Endodermal cell (in vitro differentiated cells): ENCODE data around the gene KRTAP5-6. TPM values are rescaled to one million over a fixed set of nuclear protein-coding genes. Genes with fewer than 3 reads are reported as not detected.

ENCODE experiments used
- DNase-seq: peaks from one replicate; pipeline ENCODE4 v3.0.0-alpha.2; 2017
- H3K27ac ChIP-seq: 2 replicates; pipeline ENCODE4 v1.5.1; 2013; ENCODE audit warnings: mild to moderate bottlenecking, low read depth, low read length, moderate library complexity
- H3K27me3 ChIP-seq: 2 replicates; pipeline ENCODE4 v1.6.1; 2013; ENCODE audit warnings: mild to moderate bottlenecking, low read length, moderate library complexity; ENCODE audit not compliant: insufficient read depth, control insufficient read depth, poor library complexity, severe bottlenecking
- H3K36me3 ChIP-seq: 2 replicates; pipeline ENCODE4 v1.7.0; 2013; ENCODE audit warnings: mild to moderate bottlenecking, low read length, moderate library complexity; ENCODE audit not compliant: control insufficient read depth, insufficient read depth
- H3K4me1 ChIP-seq: one replicate; pipeline ENCODE4 v1.7.0; 2013; ENCODE audit warnings: low read length; ENCODE audit not compliant: control insufficient read depth, insufficient read depth
- H3K4me3 ChIP-seq: 2 replicates; pipeline ENCODE4 v1.5.1; 2013; ENCODE audit warnings: mild to moderate bottlenecking, low read length, moderate library complexity
- H3K9ac ChIP-seq: 2 replicates; pipeline ENCODE4 v1.6.1; 2013; ENCODE audit warnings: mild to moderate bottlenecking, low read length, moderate library complexity; ENCODE audit not compliant: poor library complexity, severe bottlenecking; ENCODE audit errors: extremely low read depth
- H3K9me3 ChIP-seq: 2 replicates; pipeline ENCODE4 v1.6.1; 2013; ENCODE audit warnings: mild to moderate bottlenecking, low read length, moderate library complexity; ENCODE audit not compliant: control insufficient read depth
- H3K27ac Mint-ChIP-seq: 2 replicates; pipeline ENCODE4 v1.8.0; 2020; ENCODE audit warnings: mixed read lengths
- H3K27me3 Mint-ChIP-seq: 2 replicates; pipeline ENCODE4 v1.8.0; 2021; ENCODE audit warnings: mild to moderate bottlenecking, mixed read lengths; ENCODE audit not compliant: insufficient read depth
- H3K36me3 Mint-ChIP-seq: 2 replicates; pipeline ENCODE4 v1.8.0; 2020; ENCODE audit warnings: low read depth, mixed read lengths
- H3K4me1 Mint-ChIP-seq: 2 replicates; pipeline ENCODE4 v1.8.0; 2020; ENCODE audit warnings: mixed read lengths
- H3K4me3 Mint-ChIP-seq: 2 replicates; pipeline ENCODE4 v1.8.0; 2020; ENCODE audit warnings: mild to moderate bottlenecking, moderate library complexity, mixed read lengths
- H3K9me3 Mint-ChIP-seq: 2 replicates; pipeline ENCODE4 v1.8.0; 2020; ENCODE audit warnings: mild to moderate bottlenecking, mixed read lengths
- WGBS, 2 experiments: methylation state at CpG; one replicate each; pipeline versions ENCODE4 v1.1.5 to v1.1.7; 2013; ENCODE audit warnings: missing lambda C conversion rate in 2 of 2, mixed read lengths in 1 of 2; ENCODE audit not compliant: insufficient coverage in 1 of 2, insufficient read length in 1 of 2; 5-methylcytosine and 5-hydroxymethylcytosine counted together
- total RNA-seq, 2 donors: library from RNA; stranded (reverse); fragmentation: NEBNext Ultra II Directional in 1 of 2; extraction: Animal tissue kit (Norgen Biotek cat#: 25700) in 1 of 2; gene quantifications; 2 replicates in 1 of 2; 3 replicates in 1 of 2; pipeline ENCODE4 v1.2.1, GENCODE V29; 2021
- TF ChIP-seq, protein P1 (sequence below): fragments of 200-600 bp; sonication (generic); conservative IDR thresholded peaks from 2 replicates; pipeline ENCODE4 v1.5.0; 2021; ENCODE audit warnings: antibody characterized with exemption, mild to moderate bottlenecking

Gene KRTAP5-6
- total RNA-seq, 2 donors from 2014 or later = not detected

DNA sequence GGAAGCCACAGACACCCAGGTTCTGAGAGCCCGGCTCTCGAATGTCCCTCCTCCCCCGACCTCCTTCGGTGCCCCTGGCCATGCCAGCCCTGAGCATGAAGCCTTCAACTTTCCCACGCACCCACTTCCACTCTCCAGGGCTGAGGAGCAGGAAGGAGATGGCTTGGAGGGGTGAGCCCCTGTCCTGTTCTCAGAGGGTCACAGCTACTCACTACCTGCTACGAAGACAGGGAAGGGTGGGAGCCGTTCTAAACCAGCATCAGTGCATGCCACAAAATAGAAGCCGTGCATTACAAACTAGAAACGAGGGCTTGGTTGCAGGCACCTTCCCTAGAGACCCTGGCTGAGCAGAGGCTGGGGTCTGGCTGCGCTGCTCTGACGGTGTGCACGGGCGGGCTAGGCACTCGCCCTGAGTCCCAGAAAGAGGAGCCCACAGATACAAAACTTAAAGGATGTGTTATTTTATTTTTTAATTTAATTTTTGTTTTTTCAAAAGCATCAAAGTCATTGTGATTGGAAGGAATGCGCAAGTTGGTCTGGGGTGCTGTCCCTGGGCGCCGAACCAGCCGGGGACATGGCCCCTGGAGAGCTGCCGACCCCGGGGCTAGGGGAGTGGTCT lies 4.2 kb upstream of the KRTAP5-6 start:
- no peaks in the 10 kb centered on the region for H3K36me3 Mint-ChIP-seq
- no peaks in the 10 kb centered on the region for H3K36me3 ChIP-seq
- no peak for DNase-seq
- 30 to 63% methylated on average over 9 to 19 of the region's 20 CpGs for WGBS, 2 experiments
- no peak overlapping the region for H3K27ac Mint-ChIP-seq
- H3K27me3 ChIP-seq = peaks cover 94% of the 10 kb centered on the region
- peak overlapping the region; percentile 48 for H3K4me3 Mint-ChIP-seq
- TF ChIP-seq, protein P1, sequence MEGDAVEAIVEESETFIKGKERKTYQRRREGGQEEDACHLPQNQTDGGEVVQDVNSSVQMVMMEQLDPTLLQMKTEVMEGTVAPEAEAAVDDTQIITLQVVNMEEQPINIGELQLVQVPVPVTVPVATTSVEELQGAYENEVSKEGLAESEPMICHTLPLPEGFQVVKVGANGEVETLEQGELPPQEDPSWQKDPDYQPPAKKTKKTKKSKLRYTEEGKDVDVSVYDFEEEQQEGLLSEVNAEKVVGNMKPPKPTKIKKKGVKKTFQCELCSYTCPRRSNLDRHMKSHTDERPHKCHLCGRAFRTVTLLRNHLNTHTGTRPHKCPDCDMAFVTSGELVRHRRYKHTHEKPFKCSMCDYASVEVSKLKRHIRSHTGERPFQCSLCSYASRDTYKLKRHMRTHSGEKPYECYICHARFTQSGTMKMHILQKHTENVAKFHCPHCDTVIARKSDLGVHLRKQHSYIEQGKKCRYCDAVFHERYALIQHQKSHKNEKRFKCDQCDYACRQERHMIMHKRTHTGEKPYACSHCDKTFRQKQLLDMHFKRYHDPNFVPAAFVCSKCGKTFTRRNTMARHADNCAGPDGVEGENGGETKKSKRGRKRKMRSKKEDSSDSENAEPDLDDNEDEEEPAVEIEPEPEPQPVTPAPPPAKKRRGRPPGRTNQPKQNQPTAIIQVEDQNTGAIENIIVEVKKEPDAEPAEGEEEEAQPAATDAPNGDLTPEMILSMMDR = no peak
- H3K27me3 Mint-ChIP-seq = peaks cover 92% of the 10 kb centered on the region
- peaks cover 3% of the 10 kb centered on the region for H3K9me3 Mint-ChIP-seq
- H3K27ac ChIP-seq = no peak overlapping the region
- H3K9me3 ChIP-seq = no peaks in the 10 kb centered on the region
- peaks cover 18% of the 10 kb centered on the region for H3K4me1 Mint-ChIP-seq
- no peak overlapping the region for H3K9ac ChIP-seq
- H3K4me1 ChIP-seq = peaks cover 5% of the 10 kb centered on the region
- H3K4me3 ChIP-seq = no peak overlapping the region

GRCh38 chr11:1693327-1694063 lies 3.5 kb upstream of the KRTAP5-6 start:
- Histone ChIP-seq H3K9ac (no peak overlapping the region), H3K4me3 (no peak overlapping the region), H3K4me1 (peaks cover 5% of the 10 kb centered on the region), H3K9me3 (no peaks in the 10 kb centered on the region), H3K27ac (no peak overlapping the region), H3K36me3 (no peaks in the 10 kb centered on the region), H3K27me3 (peaks cover 91% of the 10 kb centered on the region)
- H3K36me3 Mint-ChIP-seq = no peaks in the 10 kb centered on the region
- H3K4me1 Mint-ChIP-seq = peaks cover 18% of the 10 kb centered on the region
- H3K27me3 Mint-ChIP-seq = peaks cover 94% of the 10 kb centered on the region
- TF ChIP-seq, protein P1 = peak; percentile 97
- WGBS, 2 experiments = 26 to 28% methylated on average over 19 to 37 of the region's 37 CpGs
- H3K27ac Mint-ChIP-seq = no peak overlapping the region
- peak; percentile 95 for DNase-seq
- H3K9me3 Mint-ChIP-seq = no peaks in the 10 kb centered on the region
- peak overlapping the region; percentile 48 for H3K4me3 Mint-ChIP-seq

GRCh38 chr11:1694064-1694845 lies 2.7 kb upstream of the KRTAP5-6 start:
- peaks cover 16% of the 10 kb centered on the region for H3K4me1 Mint-ChIP-seq
- no peak overlapping the region for H3K4me3 Mint-ChIP-seq
- Histone ChIP-seq H3K4me1 (peaks cover 5% of the 10 kb centered on the region), H3K36me3 (no peaks in the 10 kb centered on the region), H3K9me3 (no peaks in the 10 kb centered on the region), H3K27ac (no peak overlapping the region), H3K4me3 (no peak overlapping the region), H3K9ac (no peak overlapping the region), H3K27me3 (peaks cover 84% of the 10 kb centered on the region)
- TF ChIP-seq, protein P1 = peak; percentile 95
- 51 to 56% methylated on average over 19 to 45 of the region's 45 CpGs for WGBS, 2 experiments
- peaks cover 88% of the 10 kb centered on the region for H3K27me3 Mint-ChIP-seq
- H3K9me3 Mint-ChIP-seq = no peaks in the 10 kb centered on the region
- DNase-seq = peak; percentile 96
- no peak overlapping the region for H3K27ac Mint-ChIP-seq
- H3K36me3 Mint-ChIP-seq = no peaks in the 10 kb centered on the region
